Limb (tissue), 2 donors: ENCODE measurements around the gene SOBP.

ENCODE experiments used
- DNase-seq, 2 donors: peaks; one replicate each; pipeline ENCODE4 v3.0.0-alpha.2; 2016; ENCODE audit errors: extremely low spot score in 2 of 2

SOBP gene

GRCh38 chr6:107613651-107614379 is 123.9 kb downstream of the SOBP start:
- no peak for DNase-seq

GRCh38 chr6:107614828-107615227 is 124.9 kb downstream of the SOBP start:
- DNase-seq, result no peak

GRCh38 chr6:107616775-107617174 is 126.9 kb downstream of the SOBP start:
- DNase-seq, result peak in 1 of 2 donors; percentile 35

GRCh38 chr6:107617341-107617932 is 127.5 kb downstream of the SOBP start:
- DNase-seq, result no peak

- DNase-seq, result no peak
Observed at GRCh38 chr6:107618672-107619071, 128.8 kb downstream of the SOBP start.

GRCh38 chr6:107620732-107621131 is 130.8 kb downstream of the SOBP start:
- DNase-seq, result no peak

- DNase-seq, result no peak
Observed at GRCh38 chr6:107621229-107621937, 131.5 kb downstream of the SOBP start.

GRCh38 chr6:107622269-107622668 is 132.4 kb downstream of the SOBP start:
- no peak for DNase-seq

- no peak for DNase-seq
Observed at GRCh38 chr6:107624050-107624449, 134.1 kb downstream of the SOBP start.

GRCh38 chr6:107624541-107624940 is 134.6 kb downstream of the SOBP start:
- DNase-seq, result no peak

- DNase-seq, result no peak
Observed at GRCh38 chr6:107625264-107625663, 135.3 kb downstream of the SOBP start.

GRCh38 chr6:107626645-107627044 is 136.7 kb downstream of the SOBP start:
- no peak for DNase-seq

GRCh38 chr6:107627969-107628368 is 138.1 kb downstream of the SOBP start:
- no peak for DNase-seq

GRCh38 chr6:107628878-107629277 is 139.0 kb downstream of the SOBP start:
- no peak for DNase-seq

GRCh38 chr6:107629548-107630129 is 139.7 kb downstream of the SOBP start:
- DNase-seq, result no peak

GRCh38 chr6:107630348-107630977 is 140.5 kb downstream of the SOBP start:
- no peak for DNase-seq

GRCh38 chr6:107632381-107633136 is 142.6 kb downstream of the SOBP start:
- DNase-seq, result no peak

- DNase-seq, result no peak
Observed at GRCh38 chr6:107633680-107634323, 143.9 kb downstream of the SOBP start.

GRCh38 chr6:107634324-107635056 is 144.6 kb downstream of the SOBP start:
- peak in 1 of 2 donors; percentile 76 for DNase-seq

GRCh38 chr6:107635057-107635515 is 145.2 kb downstream of the SOBP start:
- DNase-seq, result no peak
